Bladder microvascular endothelial cell (primary cell): Measurements from ENCODE around the gene TAF7L. TPM values are rescaled to one million over a fixed set of nuclear protein-coding genes. Genes with fewer than 3 reads are reported as not detected.

Experiments used
- total RNA-seq: library from RNA; depleted of rRNA; stranded (reverse); fragments of >200 nt; gene quantifications from 2 replicates; pipeline ENCODE4 v1.2.3, GENCODE V29; 2014

The TAF7L gene, protein sequence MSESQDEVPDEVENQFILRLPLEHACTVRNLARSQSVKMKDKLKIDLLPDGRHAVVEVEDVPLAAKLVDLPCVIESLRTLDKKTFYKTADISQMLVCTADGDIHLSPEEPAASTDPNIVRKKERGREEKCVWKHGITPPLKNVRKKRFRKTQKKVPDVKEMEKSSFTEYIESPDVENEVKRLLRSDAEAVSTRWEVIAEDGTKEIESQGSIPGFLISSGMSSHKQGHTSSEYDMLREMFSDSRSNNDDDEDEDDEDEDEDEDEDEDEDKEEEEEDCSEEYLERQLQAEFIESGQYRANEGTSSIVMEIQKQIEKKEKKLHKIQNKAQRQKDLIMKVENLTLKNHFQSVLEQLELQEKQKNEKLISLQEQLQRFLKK
- 0.13 and 0.32 TPM in 2 replicates for total RNA-seq

DNA sequence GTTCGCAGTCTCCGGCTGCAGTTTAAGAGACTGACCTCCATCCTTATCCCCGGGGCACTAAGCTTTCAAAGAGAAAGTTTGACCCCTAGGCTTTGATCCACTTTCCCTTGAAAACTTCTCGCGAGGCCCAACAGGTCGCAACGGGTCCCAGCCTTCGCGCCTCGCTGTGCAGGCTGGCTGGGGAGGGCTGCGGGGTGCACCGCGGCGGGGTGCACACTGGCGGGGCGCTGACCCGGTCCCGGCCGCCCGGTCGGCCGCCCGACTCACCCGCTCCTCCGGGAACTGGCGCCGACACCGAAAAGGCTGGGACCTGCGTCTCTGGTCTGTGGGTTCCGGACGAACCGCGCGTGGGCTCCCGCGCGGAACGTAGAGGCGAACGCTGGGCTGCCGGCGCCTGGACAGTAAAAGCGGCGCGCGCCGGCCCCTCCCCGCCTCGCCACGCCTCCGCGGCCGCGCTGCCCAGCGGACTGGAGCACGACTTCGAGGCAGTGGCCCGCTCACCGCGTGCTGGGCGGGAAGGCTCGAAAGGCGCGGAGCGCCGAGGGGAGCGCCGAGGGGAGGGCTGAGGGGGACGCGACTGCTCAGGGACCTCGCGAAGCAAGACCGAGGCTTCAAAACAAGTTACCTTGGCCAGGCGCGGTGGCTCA lies at the start of gene TAF7L:
Gene TAF7L, minus strand, starts transcription at position 378 of the 647 bp plus-strand sequence. CDS start 3,791 bp downstream, outside the sequence.

DNA sequence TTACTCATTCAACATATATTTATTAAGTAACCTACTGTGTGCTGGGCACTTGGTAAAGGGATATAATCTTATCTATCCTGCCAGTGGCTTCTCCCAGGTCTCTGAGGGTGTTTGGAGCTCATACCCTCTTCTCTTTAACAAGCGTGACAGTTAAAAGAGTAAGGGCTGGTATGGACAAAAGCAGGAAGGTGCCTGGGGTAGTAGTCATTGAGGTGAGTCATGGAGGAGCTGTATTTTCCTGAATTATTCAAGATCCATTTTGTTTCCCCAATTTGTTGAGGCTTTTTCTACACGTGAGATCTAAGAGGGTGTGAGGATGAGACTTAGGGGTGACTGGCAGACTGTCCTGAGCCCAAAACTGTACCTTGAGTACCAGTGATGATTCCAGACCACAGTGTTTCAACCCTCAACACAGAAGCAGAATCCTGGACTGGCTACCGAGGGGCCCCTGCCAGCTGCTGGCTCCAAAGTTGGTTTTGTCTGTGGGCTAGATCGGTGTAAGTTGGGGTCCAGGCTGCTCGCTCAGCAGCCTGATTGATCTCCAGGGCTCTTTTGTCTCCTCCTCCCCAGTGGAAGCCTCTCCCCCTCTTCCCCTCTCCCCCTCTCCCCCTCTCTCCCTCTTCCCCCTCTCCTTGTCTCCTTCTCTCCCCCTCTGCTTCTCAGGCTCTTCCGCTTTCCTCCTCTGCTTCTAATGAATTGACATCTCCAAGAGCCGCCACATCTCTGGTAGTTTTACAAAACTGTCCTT lies 71.8 kb downstream of the TAF7L start, which contains the start of gene DRP2:
Gene DRP2, plus strand, starts transcription at position 671 of the 748 bp plus-strand sequence. CDS start 11,862 bp downstream, outside the sequence.

Other genes starting within 250 kb of the TAF7L start
- gene TRMT2B, start 239.2 kb downstream of the TAF7L start, total RNA-seq = 10.4 and 17.5 TPM in 2 replicates
- gene TMEM35A, start 212.5 kb downstream of the TAF7L start, total RNA-seq = 0.16 and 1.3 TPM in 2 replicates
- gene CENPI, start 193.1 kb downstream of the TAF7L start, total RNA-seq = 15.7 and 17.3 TPM in 2 replicates
- gene DRP2, start 71.5 kb downstream of the TAF7L start, total RNA-seq = 0.06 TPM in 1 of 2 replicates, not detected in the other
- gene TIMM8A, start 57.4 kb upstream of the TAF7L start, total RNA-seq = 2.6 and 3.9 TPM in 2 replicates
- gene BTK, start 94.9 kb upstream of the TAF7L start, total RNA-seq = not detected in 2 replicates
- gene RPL36A, start 99.7 kb upstream of the TAF7L start, total RNA-seq = 499 and 727 TPM in 2 replicates
- gene GLA, start 116.6 kb upstream of the TAF7L start, total RNA-seq = 21.2 and 22.3 TPM in 2 replicates
- 69.1 and 103 TPM in 2 replicates for gene HNRNPH2, start 116.9 kb upstream of the TAF7L start, total RNA-seq
- gene ARMCX4, start 194.1 kb upstream of the TAF7L start, total RNA-seq = 2.6 and 9.9 TPM in 2 replicates